HG02588 (cell line): Measurements from ENCODE around the gene ZDHHC16.
"Not testable (repeated sequence)": the region's sequence is repeated elsewhere in the genome, so short reads cannot be mapped to it uniquely, and the experiment has no call there.

Experiments
- ATAC-seq: cut with Tn5 transposase; IDR thresholded peaks from one replicate; pipeline ENCODE4 v1.9.1; 2021; ENCODE audit warnings: mild to moderate bottlenecking, moderate library complexity; ENCODE audit not compliant: unreplicated experiment

Gene ZDHHC16

DNA sequence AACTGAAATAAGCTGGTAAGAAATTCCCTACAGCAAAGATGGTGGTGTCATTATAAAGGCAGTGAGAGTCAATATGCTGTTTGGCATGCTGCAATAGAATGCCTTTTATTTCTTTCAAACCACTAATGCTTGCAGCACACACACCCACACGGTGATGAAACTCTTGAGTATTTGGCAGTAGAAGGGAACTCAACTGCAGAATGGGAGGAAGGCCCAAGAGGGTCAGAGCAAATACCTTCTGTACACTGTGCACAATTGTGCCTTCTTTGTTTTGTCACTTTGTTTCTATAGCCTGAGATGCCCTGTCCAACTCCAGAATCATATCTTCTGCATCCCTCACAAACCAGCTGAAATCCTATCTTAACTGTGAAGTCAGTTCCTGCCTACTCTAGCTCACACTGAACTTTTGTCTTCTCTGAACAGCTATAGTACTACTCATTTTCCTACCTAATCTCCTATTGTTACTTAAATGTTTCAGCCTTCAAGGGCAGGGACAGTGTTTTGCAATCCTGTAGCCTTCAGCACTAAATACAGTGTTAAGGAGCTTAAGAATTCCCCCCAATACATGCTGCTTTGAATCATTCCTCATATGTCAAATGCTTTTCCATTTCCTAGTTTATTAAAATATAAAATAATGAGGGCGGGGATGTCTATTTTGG, 30.1 kb downstream of the ZDHHC16 start:
- ATAC-seq, result no peak

DNA sequence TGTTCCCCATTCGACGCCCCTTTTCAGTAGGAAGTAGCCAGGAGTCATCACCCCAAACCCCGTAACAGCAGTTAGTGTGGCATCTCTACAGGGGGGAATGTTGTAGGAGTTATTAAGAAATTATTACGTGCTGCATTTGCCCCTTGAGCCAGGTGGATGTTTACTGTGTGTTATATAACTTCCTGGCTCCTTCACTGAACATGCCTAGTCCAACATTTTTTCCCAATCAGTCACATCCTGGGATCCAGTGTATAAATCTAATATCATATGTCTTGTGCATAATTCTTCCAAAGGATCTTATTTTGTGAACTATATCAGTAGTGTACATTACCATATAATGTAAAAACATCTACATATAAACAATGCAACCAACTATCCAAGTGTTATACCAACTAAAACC, 33.4 kb downstream of the ZDHHC16 start:
- ATAC-seq, result not testable (repeated sequence)

GRCh38 chr10:97479939-97480338, 34.0 kb downstream of the ZDHHC16 start:
- ATAC-seq, result no peak

DNA sequence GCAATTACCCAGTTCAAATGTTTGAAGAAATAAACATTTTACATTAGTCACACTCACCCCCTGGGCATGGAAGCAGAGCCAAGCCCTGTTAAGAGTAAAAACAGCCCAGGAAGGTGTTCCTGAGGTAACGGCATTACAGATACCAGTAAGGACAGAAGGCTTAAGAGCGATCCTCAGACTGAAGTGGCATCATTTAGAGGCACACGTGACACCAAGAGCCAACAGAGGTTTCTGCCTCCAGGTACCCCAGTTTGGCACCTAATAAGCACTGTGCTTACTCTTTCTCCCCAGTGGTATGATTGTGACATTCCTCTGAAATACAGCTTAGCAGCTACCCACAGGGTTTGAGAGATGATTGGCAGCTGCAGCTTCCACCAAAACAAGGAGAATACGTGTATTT, 35.1 kb downstream of the ZDHHC16 start:
- no peak for ATAC-seq

- no peak for ATAC-seq
These were observed 36.4 kb downstream of the ZDHHC16 start for GRCh38 chr10:97482381-97482780.

DNA sequence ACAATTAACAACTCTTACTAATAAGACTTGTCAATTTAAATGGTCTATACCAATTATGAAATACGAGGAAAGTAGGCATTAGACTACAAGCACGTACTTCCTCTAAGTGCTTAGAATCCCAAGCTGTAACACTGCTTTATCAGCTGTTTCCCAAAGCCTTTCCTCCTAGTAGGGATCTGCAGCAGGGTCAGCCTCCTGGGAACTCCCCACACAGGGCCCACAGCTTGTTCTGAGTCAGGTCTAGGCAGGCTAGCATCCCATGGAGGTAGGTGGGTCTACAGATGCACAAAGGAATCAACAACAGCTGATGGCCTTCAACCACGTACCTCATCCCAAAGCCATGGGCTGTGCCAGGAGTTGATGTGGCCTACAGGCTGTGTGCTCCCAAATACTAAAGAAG, 37.5 kb downstream of the ZDHHC16 start:
- no peak for ATAC-seq

GRCh38 chr10:97483921-97484320, 37.9 kb downstream of the ZDHHC16 start:
- ATAC-seq, result no peak

DNA sequence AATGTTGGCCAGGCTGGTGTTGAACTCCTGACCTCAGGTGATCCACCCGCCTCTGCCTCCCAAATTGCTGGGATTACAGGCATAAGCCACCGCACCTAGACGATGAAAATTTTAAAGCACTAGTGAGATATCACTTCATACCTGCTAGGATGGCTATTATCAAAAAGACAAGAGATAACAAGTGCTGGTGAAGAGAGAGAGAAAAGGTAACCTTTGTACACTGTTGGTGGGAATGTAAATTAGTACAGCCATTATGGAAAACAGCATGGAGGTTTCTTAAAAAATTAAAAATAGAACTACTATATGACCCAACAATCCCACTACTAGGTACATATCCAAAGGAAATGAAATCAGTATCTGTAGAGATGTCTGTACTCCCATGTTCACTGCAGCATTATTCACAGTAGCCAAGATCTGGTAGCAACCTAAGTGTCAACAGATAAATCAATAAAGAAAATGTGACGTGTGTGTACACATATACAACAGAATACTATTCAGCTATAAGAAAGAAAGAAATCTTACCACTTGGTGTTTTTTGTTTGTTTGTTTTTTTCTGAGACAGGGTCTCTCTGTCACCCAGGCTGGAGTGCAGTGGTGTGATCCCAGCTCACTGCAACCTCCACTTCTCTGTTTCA, 39.8 kb downstream of the ZDHHC16 start:
- no peak for ATAC-seq

DNA sequence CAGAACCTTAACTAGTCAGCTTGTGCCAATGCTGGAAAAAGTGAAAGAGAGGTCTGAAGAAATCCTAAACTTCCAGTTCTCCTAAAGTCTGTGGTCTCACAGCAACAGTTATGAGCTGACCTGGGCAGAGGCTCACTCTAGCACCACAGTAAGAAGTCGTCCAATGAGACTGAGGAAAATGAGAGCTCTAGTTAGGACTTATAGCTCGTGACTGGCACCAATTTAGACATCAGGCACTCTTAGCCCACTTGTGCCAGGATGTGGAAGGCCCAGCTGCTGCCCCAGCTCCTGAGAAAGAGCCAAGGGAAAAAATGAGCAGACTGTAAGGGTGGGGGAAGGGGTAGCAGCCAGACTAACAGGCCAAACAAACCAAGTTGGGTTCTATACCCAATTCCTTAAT, 44.6 kb downstream of the ZDHHC16 start:
- no peak for ATAC-seq

- ATAC-seq, result no peak
These were observed 48.2 kb downstream of the ZDHHC16 start for GRCh38 chr10:97494151-97494550.

DNA sequence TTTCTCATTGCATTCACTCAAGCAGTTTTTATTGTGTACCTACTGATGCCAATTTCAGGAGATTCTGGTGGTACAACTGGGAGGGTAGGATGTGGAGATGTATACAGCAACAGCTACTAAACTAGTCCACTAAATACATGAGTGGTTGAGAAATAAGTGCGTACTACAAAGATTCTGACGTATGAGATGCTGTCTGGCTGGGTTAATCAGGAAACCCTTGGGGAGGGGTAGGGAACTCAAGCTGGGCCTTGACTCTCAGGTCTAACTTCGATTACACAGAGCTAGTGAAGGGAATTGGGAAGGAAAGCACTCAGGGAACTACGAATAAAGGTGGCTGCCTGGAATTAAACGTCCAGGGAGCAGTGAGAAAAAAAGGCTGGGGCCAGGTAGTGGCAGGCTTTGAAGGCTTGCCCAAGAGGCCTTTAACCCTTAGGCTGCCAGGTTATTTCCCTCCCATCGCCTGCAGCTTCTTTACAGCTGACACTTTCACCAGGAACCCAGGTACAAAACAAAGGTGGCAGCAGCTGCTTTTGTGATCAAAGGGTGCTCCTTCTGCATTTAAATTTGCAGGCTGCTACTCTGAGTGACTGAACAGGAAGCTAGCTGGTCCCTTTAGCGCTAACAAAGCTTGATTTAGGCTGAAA, 49.0 kb downstream of the ZDHHC16 start:
- ATAC-seq, result no peak

DNA sequence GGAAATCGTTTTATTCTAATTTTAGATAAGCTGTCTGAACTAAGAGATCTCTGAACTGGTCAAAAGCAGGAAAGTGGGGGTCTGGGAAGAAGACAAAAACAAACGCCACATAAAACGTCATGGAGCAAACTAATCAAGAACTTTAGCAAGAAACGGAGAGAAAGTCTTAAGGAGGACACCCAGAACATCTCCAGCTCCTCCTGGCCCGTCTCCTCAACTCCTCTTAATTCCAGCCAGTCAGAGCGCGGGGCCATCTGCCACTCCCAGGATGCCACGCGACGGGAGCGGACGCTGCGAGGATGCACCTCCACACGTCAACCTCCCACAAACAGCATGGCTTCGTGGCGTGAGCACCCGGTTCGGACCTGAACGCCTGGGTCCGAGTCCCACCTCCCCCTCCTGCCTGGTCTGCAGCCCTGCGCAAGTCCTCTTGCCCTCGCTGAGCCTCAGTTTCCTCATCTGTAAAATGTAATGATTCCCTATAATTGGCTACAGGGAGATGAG, 51.6 kb downstream of the ZDHHC16 start:
- ATAC-seq, result peak; percentile 26

- peak; percentile 90 for ATAC-seq
These were observed 52.3 kb downstream of the ZDHHC16 start, which contains the start of gene MMS19 for GRCh38 chr10:97498076-97498840. TSS of gene MMS19 (minus strand) at chr10:97498422. CDS start at chr10:97498384, 38 bp downstream.

GRCh38 chr10:97498841-97499560, 53.0 kb downstream of the ZDHHC16 start, which contains the start of gene UBTD1:
TSS of gene UBTD1 (plus strand) at chr10:97498924. CDS start at chr10:97499204, 280 bp downstream.
- peak; percentile 0 for ATAC-seq

GRCh38 chr10:97499561-97500296, 53.8 kb downstream of the ZDHHC16 start:
- ATAC-seq, result no peak

DNA sequence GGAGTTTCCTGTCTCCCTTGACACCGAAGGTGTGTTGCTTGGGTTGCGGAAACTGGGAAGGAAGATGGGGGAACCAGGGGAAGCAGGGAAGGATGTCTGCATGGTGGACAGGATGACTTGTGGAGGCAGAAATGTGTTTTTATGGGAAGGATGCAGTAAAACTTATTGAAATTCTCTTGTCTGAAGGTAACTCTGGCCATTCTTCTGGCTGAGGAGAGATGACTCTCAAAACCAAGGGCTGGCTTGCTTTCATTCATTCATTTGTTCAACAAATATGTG, 54.3 kb downstream of the ZDHHC16 start:
- ATAC-seq, result no peak

- ATAC-seq, result no peak
These were observed 56.9 kb downstream of the ZDHHC16 start for GRCh38 chr10:97502916-97503315.

GRCh38 chr10:97503406-97503805, 57.4 kb downstream of the ZDHHC16 start:
- no peak for ATAC-seq

DNA sequence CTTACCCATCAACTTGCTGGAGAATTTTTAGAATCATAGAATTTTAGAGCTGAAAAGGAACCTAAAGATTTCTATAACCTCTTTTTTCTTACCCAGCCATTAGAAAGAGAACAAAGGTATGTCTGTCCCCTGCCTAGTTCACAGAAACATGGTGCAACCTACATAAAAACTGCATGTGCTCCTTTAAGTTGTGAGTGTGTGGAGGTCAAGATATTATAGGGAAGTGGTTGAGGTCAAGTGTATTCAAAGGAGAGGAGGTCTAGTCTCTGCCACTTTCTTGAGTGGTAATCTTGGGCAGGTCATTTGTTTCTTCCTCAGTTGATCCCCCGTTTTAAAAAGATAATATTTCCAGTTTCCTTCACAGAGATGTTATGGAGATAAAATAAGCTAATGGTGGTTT, 59.2 kb downstream of the ZDHHC16 start:
- ATAC-seq, result no peak
